ENCODE results near the gene SYT8. TPM values are rescaled to one million over a fixed set of nuclear protein-coding genes. Genes with fewer than 3 reads are reported as not detected.

Gene SYT8
- total RNA-seq, 1 donor from 2014 or later, result 6.7 TPM

DNA sequence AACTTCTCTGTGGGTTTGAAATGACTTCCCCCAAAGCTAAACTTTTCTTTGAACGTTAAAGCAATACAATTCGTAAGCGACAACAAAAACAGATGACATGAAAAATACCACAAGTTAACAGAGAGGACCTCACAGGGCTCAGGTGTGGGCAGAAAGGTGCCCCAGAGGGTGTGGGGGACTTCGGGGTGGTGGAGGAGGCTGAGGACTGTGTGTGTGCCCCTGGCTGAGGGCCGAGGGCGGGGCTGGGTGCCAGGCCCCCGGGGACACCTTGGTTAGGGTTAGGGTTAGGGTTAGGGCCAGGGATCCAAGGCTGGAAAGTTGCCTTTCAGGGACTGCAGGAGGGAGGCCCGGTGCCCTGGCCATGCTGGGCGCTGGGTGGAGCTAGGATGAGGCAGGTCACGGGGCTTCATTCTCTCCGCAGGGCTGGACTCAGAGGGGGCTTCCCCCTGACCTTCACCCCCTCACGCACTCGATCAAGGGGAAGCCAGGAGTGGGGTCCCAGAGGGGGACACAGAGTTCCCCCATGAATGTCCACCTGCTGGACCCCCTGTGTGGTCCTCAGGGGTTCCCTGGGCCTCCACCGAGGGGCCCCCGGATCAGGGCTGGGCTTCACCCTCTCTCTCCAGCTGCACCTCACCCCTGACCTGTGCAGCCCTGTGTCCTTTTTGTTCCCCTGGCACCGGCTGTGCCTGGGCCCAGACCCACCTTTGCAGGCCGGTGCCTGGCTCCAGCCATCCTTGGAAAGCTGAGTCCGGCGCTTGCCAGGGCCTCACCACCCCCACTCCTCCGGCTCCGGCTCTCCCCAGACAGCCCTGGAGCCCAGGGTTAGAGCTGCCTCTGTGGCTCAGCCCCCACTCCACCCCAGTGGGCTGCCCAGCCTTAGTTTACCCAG lies 11.0 kb downstream of the SYT8 start:
- no peak for DNase-seq

DNA sequence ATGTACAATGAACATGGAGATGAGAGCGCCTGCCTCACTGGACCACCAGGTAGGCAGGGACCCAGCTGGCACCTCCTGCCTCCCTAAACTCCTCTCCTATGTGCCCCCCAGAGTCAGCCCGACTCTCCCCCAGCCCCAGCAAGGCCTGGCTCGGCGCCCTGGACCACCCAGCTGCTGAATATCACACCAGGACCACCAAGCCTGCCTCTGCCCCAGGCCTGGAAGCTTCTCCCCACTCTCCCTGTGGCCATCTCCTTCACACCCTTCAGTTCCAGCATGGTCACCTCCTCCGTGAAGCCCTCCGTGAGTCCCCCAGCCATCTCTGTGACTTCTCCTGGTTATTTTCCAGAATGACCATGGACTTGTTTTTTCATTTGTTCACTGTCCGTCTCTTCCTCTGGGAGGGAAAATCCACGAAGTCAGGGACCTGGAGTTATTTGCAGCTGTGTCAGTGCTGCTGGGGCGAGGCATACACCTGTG lies 11.7 kb downstream of the SYT8 start:
- DNase-seq, result no peak

DNA sequence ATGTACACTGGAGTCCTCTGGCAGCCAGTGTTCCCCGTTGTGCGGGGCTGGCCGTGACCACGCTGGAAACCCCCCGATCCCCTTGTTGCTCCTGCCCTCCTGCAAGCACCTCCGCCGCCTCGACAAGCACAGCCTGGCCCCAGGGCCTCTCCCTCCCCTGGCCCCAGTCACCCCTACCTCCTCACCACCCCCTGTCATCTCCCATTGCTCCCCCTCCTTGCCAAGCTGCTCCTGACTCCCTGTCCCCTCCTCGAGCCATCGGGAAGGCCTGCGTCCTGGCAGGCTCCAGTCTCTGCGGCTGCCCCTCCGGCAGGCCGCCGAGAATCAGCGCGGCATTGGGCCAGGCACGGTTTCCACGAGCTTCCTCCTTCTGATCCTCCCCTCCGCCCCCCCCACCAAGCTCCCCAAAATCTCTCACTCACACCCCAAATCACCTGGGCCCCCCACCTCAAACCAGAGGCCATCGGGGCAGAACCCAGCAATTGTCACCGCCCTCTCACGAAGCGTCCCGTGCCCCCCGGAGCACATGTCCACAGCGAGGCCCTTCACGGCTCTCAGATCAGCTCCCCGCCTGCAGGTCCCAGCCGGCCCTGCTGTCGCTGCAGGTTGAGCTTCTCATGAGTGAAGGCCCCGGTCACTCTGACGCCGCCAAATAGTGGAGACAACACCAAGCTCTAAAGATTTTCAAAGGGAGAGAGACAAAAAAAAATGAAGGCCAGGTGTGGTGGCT lies 12.4 kb downstream of the SYT8 start:
- no peak for DNase-seq

DNA sequence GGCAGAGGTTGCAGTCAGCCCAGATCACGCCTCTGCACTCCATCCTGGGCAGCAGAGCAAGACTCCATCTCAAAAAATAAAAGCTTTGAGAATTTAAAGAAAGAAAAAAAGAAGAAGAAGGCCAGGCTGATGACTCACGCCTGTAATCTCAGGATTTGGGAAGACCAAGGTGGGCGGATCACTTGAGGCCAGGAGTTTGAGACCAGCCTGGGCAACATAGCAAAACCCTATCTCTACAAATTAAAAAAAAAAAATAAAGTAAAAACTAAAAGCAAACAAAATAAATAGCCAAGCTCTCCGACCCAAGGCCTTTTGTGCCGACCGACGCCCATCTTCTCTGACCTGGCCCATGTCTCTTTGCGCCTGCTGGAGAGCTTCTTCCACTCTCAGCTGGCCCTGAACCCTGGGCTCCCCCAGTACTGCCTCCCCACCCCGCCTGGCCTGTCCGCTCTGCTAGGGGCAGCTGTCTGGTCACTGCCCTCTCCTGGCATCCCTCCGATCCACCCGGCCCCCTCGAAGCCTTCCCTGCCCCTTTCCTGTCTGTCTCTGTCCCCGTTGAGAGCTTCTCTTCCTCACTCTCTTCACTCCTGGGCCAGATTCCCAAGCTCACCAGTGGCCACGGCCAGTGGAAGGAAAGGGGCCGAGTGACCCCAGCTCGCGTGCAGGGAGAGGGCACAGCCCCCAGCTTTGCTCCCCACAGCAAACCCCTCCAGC lies 13.3 kb downstream of the SYT8 start:
- no peak for DNase-seq

DNA sequence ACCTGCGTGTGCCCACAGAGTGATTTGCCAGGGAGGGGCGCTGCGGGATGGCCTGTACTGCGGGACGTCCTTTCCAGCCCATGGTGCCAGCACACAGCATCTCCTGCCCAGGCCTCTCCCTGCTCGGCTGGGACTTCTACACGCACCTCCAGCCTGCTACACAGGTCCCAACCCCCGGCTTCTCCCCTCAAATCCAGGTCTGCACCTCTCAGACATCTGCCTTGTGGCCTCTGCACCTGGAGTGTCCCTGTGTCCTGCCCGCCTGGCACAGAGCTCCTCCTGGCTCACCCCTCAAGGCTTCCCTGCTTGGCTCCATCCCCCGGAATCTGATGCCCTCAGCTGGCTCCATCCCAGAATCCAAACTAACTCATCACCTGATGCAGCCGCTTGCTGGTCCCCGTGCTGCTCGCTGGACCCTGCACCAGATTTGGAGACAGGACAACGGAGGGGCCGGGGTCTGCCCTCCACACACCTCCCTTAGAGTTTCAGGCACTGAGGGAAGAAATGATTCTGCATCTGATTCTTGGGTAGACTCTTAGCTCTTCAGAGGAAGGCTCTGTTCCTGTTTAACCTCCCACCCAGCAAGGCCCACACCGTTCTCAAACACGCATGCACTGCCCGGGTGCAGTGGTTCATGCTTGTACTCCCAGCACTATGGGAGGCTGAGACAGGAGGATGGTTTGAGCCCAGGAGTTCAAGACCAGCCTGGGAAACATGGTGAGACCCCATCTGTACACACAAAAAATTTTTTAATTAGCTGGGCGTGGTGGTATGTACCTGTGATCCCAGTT lies 14.0 kb downstream of the SYT8 start:
- no peak for DNase-seq

DNA sequence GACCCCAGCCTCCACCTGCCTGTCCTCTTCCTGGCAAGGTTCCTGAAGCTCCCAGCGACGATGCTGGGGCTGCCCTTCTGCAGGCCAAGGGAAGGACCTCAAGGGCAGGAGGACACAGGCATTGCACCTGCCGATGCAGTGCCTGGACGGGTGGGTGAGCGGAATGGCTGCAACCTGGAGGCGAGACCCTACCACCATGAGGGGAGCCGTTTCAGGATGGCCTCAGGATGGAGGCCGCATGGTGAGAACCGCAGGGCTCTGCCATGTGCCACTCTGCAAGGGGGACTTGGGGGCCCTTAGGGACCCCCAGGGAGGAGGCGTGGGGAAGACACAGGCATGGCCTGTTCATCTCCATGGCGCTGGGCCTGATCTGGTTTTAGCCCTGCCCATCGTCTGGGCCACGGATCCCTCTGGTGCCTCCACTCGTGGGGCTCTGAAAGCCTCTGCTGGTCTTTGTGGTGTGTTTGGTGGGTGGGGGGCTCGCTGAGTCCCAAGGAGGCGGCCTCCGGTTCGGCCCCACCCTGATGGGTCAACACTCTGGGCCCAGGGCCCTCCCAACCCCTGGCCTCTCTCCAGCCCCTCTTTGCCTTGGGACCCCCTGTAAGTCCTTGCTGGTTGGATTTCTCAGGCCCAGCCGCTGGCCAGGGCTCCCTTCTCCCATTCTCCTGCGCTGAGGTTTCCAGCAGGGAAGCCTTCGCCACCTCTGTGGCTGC lies 16.8 kb downstream of the SYT8 start:
- DNase-seq, result no peak

DNA sequence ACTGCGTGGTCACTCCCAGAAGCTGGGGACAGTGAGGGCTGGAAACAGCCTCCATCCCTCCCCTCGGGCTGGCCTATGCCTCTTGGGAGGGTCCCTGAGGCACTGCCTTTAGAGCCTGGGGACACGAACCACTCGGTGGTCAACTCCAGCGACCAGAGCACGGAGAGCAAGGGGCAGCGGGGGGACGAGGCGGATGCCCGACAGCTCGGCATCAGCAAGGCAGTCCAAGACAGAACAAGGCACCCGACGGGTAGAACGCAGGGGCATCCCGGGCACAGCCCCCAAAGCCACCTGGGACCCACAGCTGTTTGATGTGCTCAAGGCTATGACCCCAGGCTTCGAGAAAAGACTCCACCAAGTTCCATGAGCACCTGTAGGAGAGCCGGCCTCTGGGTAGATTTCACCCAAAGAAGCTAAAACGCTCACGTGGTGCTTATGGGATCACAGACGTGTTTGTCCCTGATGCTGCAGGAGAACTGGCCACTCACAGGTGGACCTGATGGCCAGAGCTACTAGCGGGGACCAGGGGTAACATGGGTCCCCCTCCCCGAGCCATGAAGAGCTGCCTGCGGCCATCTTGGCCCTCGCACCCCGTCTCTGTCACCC lies 17.6 kb downstream of the SYT8 start:
- no peak for DNase-seq

DNA sequence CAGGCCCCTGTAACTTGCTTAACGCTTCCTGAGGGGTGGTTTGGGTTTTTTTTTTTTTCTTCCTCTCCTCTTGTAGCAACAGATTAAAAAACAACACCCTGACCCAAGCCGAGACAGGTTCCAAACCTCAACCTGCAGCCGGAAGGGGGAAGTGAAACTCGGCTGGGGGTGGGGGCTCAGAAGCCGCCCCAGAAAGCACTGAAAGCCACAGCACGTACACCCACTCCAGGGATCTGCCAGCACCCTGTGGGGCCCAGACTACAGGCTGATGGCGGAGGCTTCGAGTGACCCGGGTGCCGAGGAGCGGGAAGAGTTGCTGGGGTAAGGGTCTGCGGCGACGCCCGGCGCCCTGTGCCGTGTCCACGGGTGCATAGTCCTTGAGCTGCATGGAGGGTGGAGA lies 18.1 kb downstream of the SYT8 start, which contains the start of gene LSP1:
TSS of gene LSP1 (plus strand) at position 208 of the 400 bp plus-strand sequence. CDS start at position 269, 61 bp downstream.
- no peak for DNase-seq

DNA sequence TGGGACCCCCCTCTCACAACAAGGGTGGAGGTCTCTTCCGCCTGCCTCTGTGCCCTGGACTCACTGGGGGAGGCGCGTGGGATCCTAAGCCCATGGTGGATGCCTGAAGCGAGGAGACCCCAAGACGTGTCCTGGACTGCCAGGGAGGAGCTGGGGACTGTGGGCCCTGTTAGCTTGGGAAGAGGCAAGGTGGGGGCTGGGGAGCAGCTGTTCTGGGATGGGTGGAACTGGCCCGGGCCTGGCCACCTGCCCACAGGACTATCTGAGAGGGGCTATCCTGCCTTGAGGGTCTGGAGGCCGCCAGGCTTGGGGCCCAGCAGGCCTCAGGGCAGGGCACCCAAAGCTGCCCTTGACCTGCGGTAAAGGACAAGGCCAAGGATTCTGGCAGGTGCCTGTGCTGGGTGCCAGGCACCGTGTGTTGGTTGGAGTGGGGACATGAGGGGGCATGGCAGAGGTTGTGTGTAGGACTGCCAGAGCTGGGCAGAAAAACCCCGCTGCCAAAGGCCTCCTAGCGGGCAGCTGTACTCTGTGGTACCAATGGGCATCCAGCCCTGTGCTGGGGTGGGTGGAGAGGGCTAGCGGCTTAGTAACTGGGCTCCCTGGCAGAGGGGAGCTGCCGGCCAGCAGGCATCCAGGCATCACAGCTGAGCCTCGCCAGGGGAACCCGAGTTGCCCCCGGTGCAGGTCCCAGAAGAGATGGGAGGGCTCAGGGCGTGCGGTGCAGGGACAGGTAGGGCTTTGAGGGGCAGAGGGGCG lies 18.8 kb downstream of the SYT8 start:
- DNase-seq, result no peak

DNA sequence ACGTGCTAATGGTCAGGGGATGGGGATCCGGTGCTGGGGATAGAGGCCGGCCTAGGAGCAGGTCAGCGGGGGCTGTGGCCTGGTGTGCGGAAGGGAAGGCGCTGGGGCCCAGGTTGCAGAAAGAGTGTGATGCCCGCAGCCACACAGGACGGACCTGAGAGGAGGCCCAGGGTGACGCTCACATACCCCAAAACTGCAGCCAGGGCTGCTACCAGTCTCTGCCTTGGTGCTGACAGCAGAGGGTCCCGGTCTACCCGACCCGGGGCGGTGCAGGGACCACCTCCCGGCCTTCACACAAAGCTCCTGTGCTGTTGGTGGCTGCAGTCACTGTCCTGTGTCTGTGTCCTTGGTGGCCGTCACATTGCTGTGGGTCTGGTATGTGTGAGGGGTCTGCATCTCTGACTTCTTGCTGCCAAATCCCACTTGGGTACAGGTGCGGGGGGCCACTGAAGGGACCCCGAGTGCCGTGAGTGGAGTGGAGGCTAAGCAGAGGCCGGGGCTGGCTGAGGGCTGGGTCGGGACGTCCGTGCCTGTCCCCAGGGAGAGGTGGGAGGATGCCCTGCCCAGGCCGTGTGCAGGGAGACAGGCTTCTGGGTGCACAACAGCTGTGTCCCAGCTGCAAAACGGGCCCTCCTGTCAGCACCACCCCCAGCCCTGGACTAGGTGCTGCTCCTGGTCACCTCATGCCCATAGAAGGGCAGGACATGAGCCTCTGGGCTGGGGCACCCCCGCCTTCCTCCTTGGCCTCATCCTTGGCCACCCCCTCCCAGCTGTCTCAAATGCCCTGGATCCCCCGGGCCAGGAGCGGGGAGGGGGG lies 19.6 kb downstream of the SYT8 start:
- no peak for DNase-seq

DNA sequence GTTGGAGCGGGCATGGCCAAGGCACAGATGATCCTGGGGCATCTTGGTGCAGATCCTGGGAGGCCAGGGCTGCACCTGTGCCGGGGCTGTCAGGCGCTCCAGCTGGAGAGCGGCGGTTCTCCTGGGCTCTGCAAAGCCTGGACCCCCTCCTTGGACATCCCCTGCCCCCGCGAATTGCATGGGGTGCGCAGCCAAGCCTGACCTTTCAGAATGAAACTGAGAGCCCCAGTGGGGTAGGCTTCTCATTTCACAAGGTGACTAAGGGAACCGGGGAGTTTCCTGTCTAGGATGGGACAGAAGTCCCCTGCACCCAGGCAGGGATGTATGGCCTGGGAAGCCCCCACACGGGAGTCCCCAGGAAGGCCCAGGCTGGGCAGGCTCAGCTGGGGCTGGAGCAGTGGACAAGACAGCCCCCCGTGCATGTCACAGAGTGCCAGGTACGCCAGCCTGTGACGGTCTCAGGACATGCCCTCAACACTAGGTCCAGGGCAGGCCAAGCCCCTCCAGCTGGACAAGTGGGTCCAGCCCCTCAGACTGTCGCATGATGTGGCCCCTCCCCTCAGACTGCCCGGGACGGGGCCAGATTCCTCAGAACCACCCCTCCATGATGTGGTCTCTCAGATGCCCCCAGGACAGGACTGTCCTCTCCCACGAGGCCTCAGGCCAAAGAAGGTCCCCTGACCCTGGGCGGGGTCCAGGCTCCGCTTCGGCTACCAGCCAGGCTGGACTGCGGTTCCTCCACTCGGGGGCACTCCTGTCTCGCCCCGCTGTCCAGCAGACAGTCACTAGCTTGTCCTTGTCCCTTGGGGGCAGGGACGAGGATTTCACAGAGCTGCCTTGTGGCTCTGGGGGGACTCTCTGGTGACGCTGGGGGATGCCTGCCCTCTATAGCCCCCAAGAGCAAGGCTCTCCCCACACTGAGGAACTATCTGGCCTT lies 20.4 kb downstream of the SYT8 start:
- DNase-seq, result no peak

DNA sequence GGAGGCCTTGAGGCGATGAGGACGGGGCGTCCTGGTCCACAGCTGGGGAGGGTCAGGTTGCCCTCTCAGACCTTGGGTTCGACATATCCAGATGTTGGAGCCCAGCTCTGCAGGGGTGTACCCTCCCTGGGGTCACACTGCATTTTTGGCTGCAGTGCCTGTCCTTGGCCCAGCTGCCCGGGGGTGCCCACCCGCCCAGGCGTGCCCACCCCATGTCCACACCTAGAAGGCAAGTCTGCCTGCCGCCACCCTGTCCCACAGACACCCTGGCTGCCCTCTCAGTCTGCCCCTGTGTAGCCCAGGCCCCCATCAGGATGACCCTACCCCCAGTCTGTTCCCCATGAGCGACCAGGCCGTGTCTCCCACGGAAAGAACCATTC lies 21.1 kb downstream of the SYT8 start:
- no peak for DNase-seq

DNA sequence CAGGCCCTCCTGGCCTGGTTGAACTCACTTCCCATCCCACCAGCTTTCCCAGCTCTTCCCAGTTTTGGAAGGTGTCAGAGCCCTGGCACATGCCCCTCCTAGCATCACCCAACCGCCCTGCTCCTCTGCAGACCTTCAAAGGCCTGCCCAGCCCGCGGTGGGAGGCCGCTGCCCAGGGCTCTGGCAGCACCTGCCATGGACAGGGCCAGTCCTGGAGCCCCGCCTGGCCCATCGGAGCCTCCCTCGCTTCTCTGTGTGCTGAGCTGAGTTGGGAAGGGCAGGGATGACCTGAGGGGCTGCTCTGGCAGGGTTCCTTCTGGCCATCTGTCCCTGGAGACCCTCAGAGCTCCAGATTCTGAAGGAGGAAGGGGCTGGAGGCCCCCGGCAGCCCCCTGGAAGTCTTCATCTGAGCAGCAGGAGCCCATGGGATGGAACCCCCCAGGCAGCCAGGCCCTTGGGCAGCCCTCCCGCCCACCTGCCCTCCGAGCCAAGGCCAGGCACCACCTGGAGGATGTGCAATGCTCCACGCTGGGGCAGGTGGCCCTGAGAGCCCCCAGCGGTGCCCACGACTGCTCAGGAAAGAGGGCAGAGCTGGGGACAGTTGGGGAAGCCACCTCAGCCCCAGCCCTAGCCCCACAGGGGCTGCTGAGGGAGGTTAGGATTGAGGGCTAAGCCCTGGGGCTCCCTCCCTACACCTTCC lies 21.7 kb downstream of the SYT8 start:
- no peak for DNase-seq

DNA sequence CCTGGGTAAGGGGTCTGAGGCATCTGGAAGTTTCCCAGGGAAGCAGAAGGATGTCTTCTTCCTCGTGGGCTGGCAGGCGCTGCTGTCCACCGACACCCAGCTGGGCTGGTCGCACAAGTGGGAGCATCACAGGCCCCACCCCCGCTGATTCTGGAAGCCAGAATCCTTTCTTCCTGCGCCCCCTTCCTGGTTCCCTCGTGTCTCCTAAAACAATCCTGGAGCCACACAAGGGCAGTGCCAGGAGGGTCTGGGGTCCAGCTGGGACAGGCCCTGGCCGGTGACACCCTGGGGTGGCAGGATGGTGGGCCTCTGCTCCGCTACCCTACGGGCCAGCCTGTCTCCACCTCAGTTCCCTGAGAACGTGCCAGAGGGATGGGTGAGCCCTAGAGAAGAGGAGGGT lies 22.3 kb downstream of the SYT8 start:
- DNase-seq, result no peak

DNA sequence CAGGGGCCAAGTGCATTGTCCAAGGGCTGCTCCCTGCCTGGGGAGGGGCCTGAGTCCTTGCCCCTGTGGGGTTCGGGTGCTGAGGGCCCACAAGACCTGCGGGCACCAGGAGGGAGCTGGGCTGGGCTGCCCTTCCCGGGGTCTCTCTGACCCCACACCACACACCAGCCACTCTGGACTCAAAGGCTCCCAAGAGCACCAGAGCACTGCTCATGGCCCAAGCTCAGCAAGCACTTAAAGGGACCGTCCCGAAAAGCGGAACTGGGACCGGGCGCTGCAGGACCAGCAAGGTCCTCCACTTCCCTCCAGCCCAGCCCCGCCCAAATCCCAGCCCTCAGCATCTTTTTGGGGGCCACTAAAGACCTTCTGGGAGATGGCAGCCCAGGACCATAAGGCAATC lies 23.4 kb downstream of the SYT8 start:
- no peak for DNase-seq

DNA sequence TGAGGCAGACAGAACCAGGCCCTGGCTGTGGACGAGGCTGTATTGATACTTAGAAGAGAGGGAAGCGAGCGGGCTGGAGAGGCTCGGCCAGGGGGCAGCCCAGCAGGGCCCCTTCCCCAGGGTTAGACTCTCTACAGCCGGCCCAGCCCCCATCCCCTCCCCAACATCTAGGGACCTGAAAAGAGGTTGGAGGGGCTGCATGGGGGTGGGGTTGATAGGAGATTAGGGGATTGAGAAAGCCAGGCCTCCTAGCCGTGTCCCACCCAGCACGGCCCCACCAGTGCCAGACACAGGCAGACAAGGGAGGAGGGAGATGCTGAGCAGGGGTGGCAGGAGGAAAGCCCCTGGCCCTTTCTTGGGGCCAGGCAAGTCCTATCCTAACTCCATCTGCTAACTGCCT lies 23.8 kb downstream of the SYT8 start:
- no peak for DNase-seq

DNA sequence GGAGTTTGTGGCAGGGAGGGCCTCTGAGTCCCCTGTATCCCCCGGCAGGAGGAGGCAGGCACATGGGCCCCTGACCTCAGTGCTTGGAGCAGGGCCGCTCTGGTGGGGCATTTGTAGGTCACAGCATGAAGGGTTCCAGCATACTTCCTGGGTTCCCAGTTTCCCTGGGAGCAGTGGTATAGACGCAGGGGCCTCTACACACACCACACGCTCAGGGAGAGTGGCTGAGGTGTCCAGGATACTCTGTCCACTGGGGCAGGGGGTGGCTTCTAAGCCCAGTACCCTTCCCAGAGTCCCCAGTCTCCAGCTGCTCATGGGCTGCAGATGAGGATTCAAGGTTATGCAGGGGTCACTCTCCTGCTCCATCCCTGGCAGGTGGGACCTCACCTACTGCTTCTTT lies 24.2 kb downstream of the SYT8 start:
- no peak for DNase-seq
